H1 (cell line): ENCODE data around the gene GRM7. TPM values are rescaled to one million over a fixed set of nuclear protein-coding genes. Genes with fewer than 3 reads are reported as not detected.

Experiments used
- CTCF ChIA-PET: fragments of 300-600 bp; sonication (Branson Sonifier 250); formaldehyde crosslinking; loops from one replicate; lab custom pipeline; 2021; ENCODE audit not compliant: partially characterized antibody; lab: Charles Lee
- POLR2A ChIA-PET: fragments of 300-600 bp; sonication (Branson Sonifier 250); formaldehyde crosslinking; loops from one replicate; lab custom pipeline; 2021; ENCODE audit warnings: inconsistent platforms; ENCODE audit not compliant: partially characterized antibody; lab: Charles Lee
- DNase-seq, 2 experiments: peaks; one replicate each; pipeline versions ENCODE4 v3.0.0 to v3.0.0-alpha.2; 2010 to 2022; ENCODE audit warnings: low spot score in 2 of 2, low read depth in 1 of 2, mixed read lengths in 1 of 2
- FAIRE-seq: peaks from 2 replicates; lab custom pipeline; 2011; peaks lifted over from hg19 to GRCh38; lab: Jason Lieb, UNC
- H2AFZ ChIP-seq: 2 replicates; pipeline ENCODE4 v1.8.1; 2012; ENCODE audit warnings: low read length, inconsistent platforms
- H2AK5ac ChIP-seq: 2 replicates; pipeline ENCODE4 v1.6.1; 2013; ENCODE audit warnings: low read depth, low read length
- H2BK120ac ChIP-seq: replicated peaks from 2 replicates; pipeline ENCODE3; 2013; ENCODE audit warnings: low read depth, low read length, inconsistent platforms
- H2BK12ac ChIP-seq: 2 replicates; pipeline ENCODE4 v1.6.1; 2013; ENCODE audit warnings: low read depth, low read length
- H2BK15ac ChIP-seq: 2 replicates; pipeline ENCODE4 v1.6.1; 2013; ENCODE audit warnings: low read length
- H2BK20ac ChIP-seq: 2 replicates; pipeline ENCODE4 v1.6.1; 2013; ENCODE audit warnings: low read length
- H2BK5ac ChIP-seq: 2 replicates; pipeline ENCODE4 v1.6.1; 2013; ENCODE audit warnings: low read depth, low read length
- H3K14ac ChIP-seq: 2 replicates; pipeline ENCODE4 v1.6.1; 2013; ENCODE audit warnings: inconsistent platforms; ENCODE audit not compliant: insufficient read length
- H3K18ac ChIP-seq: 2 replicates; pipeline ENCODE4 v1.6.1; 2013; ENCODE audit warnings: low read length; ENCODE audit errors: extremely low read depth
- H3K23ac ChIP-seq: 2 replicates; pipeline ENCODE4 v1.6.1; 2013; ENCODE audit warnings: inconsistent platforms; ENCODE audit not compliant: insufficient read length
- H3K23me2 ChIP-seq: 2 replicates; pipeline ENCODE4 v1.6.1; 2013; ENCODE audit warnings: low read depth, low read length
- H3K27ac ChIP-seq: 2 replicates; pipeline ENCODE4 v1.6.1; 2011; ENCODE audit warnings: low read depth, low read length, inconsistent platforms
- H3K27me3 ChIP-seq, 4 experiments: replicated peaks in 1 of 4; 1 replicate in 1 of 4; 2 replicates in 3 of 4; pipeline versions ENCODE4 v1.6.1 to v1.8.1; 2011 to 2013; ENCODE audit warnings: low read length in 3 of 4, mild to moderate bottlenecking in 3 of 4, inconsistent platforms in 2 of 4, mixed read lengths in 2 of 4, moderate library complexity in 1 of 4; ENCODE audit not compliant: control insufficient read depth in 3 of 4, insufficient read depth in 3 of 4; ENCODE audit errors: extremely low read depth in 1 of 4
- H3K36me3 ChIP-seq, 4 experiments: 2 replicates each; pipeline versions ENCODE4 v1.6.1 to v1.8.1; 2011 to 2013; ENCODE audit warnings: mild to moderate bottlenecking in 4 of 4, low read length in 3 of 4, moderate library complexity in 2 of 4, control low read depth in 1 of 4, inconsistent platforms in 1 of 4; ENCODE audit not compliant: insufficient read depth in 4 of 4, control insufficient read depth in 2 of 4
- H3K4ac ChIP-seq: replicated peaks from 2 replicates; pipeline ENCODE3; 2013; ENCODE audit warnings: low read length, low read depth, mixed read lengths, inconsistent platforms; ENCODE audit not compliant: insufficient read length
- H3K4me1 ChIP-seq, 4 experiments: replicated peaks in 1 of 4; 1 replicate in 1 of 4; 2 replicates in 3 of 4; pipeline versions ENCODE4 v1.6.1 to v1.8.1; 2011 to 2013; ENCODE audit warnings: low read length in 3 of 4, inconsistent platforms in 2 of 4, mixed read lengths in 1 of 4; ENCODE audit not compliant: insufficient read depth in 4 of 4, control insufficient read depth in 3 of 4
- H3K4me2 ChIP-seq, 2 experiments: 2 replicates each; pipeline versions ENCODE4 v1.6.1 to v1.8.1; 2011 to 2013; ENCODE audit warnings: low read depth in 2 of 2, low read length in 2 of 2, control low read depth in 1 of 2, inconsistent platforms in 1 of 2, mild to moderate bottlenecking in 1 of 2; ENCODE audit not compliant: insufficient read depth in 1 of 2
- H3K4me3 ChIP-seq, 4 experiments: fragments of 200-600, 300-600 bp in 1 of 4; sonication (generic), shearing (Covaris generic), sonication (Bioruptor Twin) in 1 of 4; 2 replicates each; pipeline versions ENCODE4 v1.5.1 to v1.8.1; 2011 to 2016; ENCODE audit warnings: low read length in 4 of 4, low read depth in 3 of 4, control low read depth in 2 of 4, inconsistent platforms in 2 of 4, mild to moderate bottlenecking in 2 of 4, mixed read lengths in 1 of 4, moderate library complexity in 1 of 4; ENCODE audit not compliant: insufficient read depth in 2 of 4; ENCODE audit errors: extremely low read depth in 1 of 4
- H3K56ac ChIP-seq: replicated peaks from 2 replicates; pipeline ENCODE3; 2013; ENCODE audit warnings: low read depth, mild to moderate bottlenecking, mixed read lengths, low read length, inconsistent platforms; ENCODE audit not compliant: insufficient read length
- H3K79me1 ChIP-seq: 2 replicates; pipeline ENCODE4 v1.6.1; 2013; ENCODE audit warnings: low read depth, low read length, control low read depth
- H3K79me2 ChIP-seq, 2 experiments: 2 replicates each; pipeline versions ENCODE4 v1.6.1 to v1.8.1; 2012 to 2013; ENCODE audit warnings: low read length in 2 of 2, mild to moderate bottlenecking in 2 of 2, inconsistent platforms in 1 of 2; ENCODE audit not compliant: insufficient read depth in 2 of 2, control insufficient read depth in 1 of 2
- H3K9ac ChIP-seq, 4 experiments: replicated peaks in 1 of 4; 1 replicate in 1 of 4; 2 replicates in 3 of 4; pipeline versions ENCODE4 v1.6.1 to v1.8.1; 2011 to 2013; ENCODE audit warnings: low read depth in 3 of 4, low read length in 3 of 4, control low read depth in 2 of 4, mild to moderate bottlenecking in 2 of 4, moderate library complexity in 2 of 4, inconsistent platforms in 1 of 4; ENCODE audit errors: extremely low read depth in 1 of 4
- H3K9me3 ChIP-seq, 2 experiments: 2 replicates each; pipeline versions ENCODE4 v1.6.1 to v1.8.1; 2012 to 2013; ENCODE audit warnings: mild to moderate bottlenecking in 2 of 2, moderate library complexity in 2 of 2, control low read depth in 1 of 2, inconsistent platforms in 1 of 2, low read depth in 1 of 2, low read length in 1 of 2, mixed read lengths in 1 of 2; ENCODE audit not compliant: insufficient read depth in 2 of 2
- H4K20me1 ChIP-seq, 2 experiments: replicated peaks in 1 of 2; 2 replicates each; pipeline versions ENCODE3 to v1.8.1; 2011 to 2013; ENCODE audit warnings: inconsistent platforms in 2 of 2, low read length in 2 of 2, mild to moderate bottlenecking in 1 of 2; ENCODE audit not compliant: insufficient read depth in 2 of 2, control insufficient read depth in 1 of 2
- H4K5ac ChIP-seq: 2 replicates; pipeline ENCODE4 v1.6.1; 2013; ENCODE audit warnings: low read length, low read depth, mixed read lengths, inconsistent platforms; ENCODE audit not compliant: insufficient read length
- H4K8ac ChIP-seq: 2 replicates; pipeline ENCODE4 v1.8.0; 2013; ENCODE audit warnings: mild to moderate bottlenecking, moderate library complexity, low read length, inconsistent platforms; ENCODE audit not compliant: insufficient read depth; ENCODE audit errors: extremely low read depth
- H4K91ac ChIP-seq: replicated peaks from 2 replicates; pipeline ENCODE3; 2013; ENCODE audit warnings: low read length, mixed read lengths, inconsistent platforms; ENCODE audit not compliant: insufficient read length
- WGBS, 2 experiments: shearing (Covaris generic) in 1 of 2; methylation state at CpG; one replicate each; pipeline versions ENCODE4 v1.1.6 to v1.1.7; 2013 to 2015; ENCODE audit warnings: low lambda C conversion rate in 2 of 2, mixed read lengths in 2 of 2, inconsistent platforms in 1 of 2, low coverage in 1 of 2, missing lambda C conversion rate in 1 of 2; ENCODE audit not compliant: insufficient replicate concordance in 2 of 2, insufficient coverage in 1 of 2, insufficient read length in 1 of 2; ENCODE audit errors: extremely low coverage in 1 of 2, missing lambda C conversion rate in 1 of 2; 5-methylcytosine and 5-hydroxymethylcytosine counted together
- polyA plus RNA-seq, 7 experiments: library from polyadenylated mRNA; depleted of rRNA in 3 of 7; stranded (reverse) in 5 of 7; unstranded in 2 of 7; fragments of >200 nt in 5 of 7; fragments of 200-250 nt in 2 of 7; gene quantifications; 1 replicate in 5 of 7; 2 replicates in 1 of 7; 4 replicates in 1 of 7; pipeline versions ENCODE4 v1.2.1 to v1.2.3, GENCODE V29; 2011 to 2013; ENCODE audit warnings: missing spikeins in 2 of 7, mixed read lengths in 2 of 7
- total RNA-seq: library from RNA; stranded (reverse); fragmentation: NEBNext Ultra II Directional; extraction: Animal tissue kit (Norgen Biotek cat#: 25700); gene quantifications from 2 replicates; pipeline ENCODE4 v1.2.1, GENCODE V29; 2021

Gene GRM7
- total and polyA plus RNA-seq, 2 of the 8 experiments (the other 6 are each of a cell fraction or from before 2014, with no cell fraction given): 0.17 to 0.24 TPM

DNA sequence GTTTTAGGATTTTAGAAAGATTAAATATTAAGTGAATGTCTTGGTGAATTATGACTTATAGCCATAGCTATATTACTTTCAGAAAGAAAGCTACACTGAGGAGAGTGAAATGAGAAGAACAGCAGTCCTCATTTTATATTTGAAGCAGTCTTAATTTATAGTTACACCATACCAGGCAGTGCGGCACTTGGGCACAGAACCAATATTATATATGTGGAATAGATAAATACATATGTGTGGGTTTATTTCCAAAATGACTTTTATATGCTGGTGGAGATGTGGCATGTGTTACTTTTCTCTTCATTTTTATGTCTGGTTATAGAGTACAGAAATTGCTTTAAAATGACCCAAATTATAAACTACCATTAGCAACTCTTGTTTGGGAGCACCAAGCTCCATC, 759.5 kb downstream of the GRM7 start:
- 95% methylated on average over 1 of the region's 1 CpG; no CpG with 5 or more reads in 1 of the 2 experiments for WGBS, 2 experiments
- Histone ChIP-seq H3K4ac (no peak overlapping the region), H2BK20ac (no peak overlapping the region), H4K5ac (no peak overlapping the region), H2BK5ac (no peak overlapping the region), H2BK15ac (no peak overlapping the region), H3K56ac (no peak overlapping the region), H3K27me3 (no peaks in the 10 kb centered on the region), H3K18ac (no peak overlapping the region), H3K4me2 (no peak overlapping the region), H3K23me2 (no peaks in the 10 kb centered on the region), H2BK120ac (no peak overlapping the region), H3K9ac (no peak overlapping the region), H3K27ac (no peak overlapping the region), H4K20me1 (no peaks in the 10 kb centered on the region), H2AFZ (no peak overlapping the region), H3K79me2 (no peaks in the 10 kb centered on the region), H3K14ac (no peak overlapping the region), H2BK12ac (no peak overlapping the region), H3K9me3 (no peaks in the 10 kb centered on the region), H3K36me3 (no peaks in the 10 kb centered on the region), H4K91ac (no peak overlapping the region), H2AK5ac (no peak overlapping the region), H3K4me1 (peaks cover 0 to 5% (median 0%) of the 10 kb centered on the region in 4 experiments; a peak in 1 of 7 replicates), H3K4me3 (no peak overlapping the region), H3K23ac (no peak overlapping the region), H4K8ac (no peak overlapping the region), H3K79me1 (no peaks in the 10 kb centered on the region)
- ChIA-PET CTCF (no interaction called here), POLR2A (no interaction called here)
- DNase-seq: no peak
- FAIRE-seq: no peak
